ENCODE results near the gene CENPB.

Gene CENPB

DNA sequence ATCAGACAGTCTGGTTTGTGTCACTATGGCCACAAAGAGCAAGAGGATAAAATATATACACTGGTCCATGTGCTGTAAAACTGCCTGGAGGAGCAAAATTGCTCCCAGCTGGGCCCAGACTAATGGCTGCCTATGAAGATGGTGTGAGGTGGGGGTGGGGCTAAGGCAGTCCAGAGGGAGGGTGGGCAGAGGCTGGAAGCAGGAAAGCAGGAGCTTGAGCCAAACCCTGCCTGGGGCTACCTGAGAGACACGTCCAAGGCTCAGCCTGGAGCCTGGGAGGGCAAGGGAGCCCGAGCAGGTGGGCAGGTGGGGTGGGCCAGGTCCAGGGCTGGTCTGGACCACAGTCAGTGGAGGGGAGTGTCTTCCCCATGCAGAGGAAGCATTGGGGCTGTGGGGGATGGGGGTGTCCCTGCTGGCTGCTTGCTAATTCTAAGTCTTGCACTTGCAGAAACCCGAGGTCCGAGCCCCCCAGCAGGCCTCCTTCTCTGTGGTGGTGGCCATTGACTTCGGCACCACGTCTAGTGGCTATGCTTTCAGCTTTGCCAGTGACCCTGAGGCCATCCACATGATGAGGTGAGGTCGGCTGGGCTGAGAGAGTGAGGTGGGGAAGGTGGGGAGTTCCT is 44.6 kb downstream of the CENPB start:
- Histone ChIP-seq H3K9ac (ENCODE audit: low read depth, low read length) (no peak overlapping the region), H3K9me3 (ENCODE audit: insufficient read depth, low read depth, low read length) (no peaks in the 10 kb centered on the region), H3K4me1 (ENCODE audit: insufficient read depth, low read length) (no peaks in the 10 kb centered on the region), H3K4me3 (ENCODE audit: low read length) (no peak overlapping the region), H3K27me3 (ENCODE audit: insufficient read depth, low read length) (peaks cover 24% of the 10 kb centered on the region), H3K36me3 (ENCODE audit: insufficient read depth, low read depth, low read length) (no peaks in the 10 kb centered on the region), H3K27ac (ENCODE audit: low read length) (no peak overlapping the region)

DNA sequence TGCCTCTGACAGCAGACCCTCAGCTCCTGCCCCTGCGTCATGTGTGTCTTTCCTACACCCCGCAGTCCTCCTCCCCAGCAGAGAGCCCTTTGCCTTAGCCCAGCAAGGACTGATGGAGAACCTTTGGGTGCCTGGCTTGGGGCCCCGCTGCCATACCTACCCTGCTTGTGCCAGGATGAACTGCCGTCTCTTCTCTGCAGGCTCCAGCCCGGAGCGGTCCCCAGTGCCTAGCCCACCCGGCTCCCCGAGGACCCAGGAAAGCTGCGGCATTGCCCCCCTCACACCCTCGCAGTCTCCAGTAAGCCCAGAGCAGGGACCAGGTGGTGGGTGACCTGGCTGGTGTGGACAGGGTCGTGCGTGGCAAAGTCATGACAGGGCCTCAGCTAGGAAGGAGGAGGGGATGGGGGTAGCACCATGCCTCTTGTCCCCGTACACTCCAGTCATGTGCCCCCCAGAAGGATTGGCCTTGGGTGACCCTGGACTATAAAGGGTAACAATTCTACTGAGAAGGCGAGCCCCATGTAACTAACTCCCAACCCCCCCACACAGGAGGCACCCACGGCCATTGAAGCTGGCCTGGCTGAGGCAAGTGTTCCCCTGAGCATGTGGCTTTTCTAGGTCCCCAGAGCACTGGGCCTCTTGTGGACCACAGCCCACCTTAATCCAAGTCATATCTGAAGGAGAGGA is 45.8 kb downstream of the CENPB start:
- H3K4me3 ChIP-seq (ENCODE audit: low read length), result no peak overlapping the region
- H3K4me1 ChIP-seq (ENCODE audit: insufficient read depth, low read length), result no peaks in the 10 kb centered on the region
- H3K27me3 ChIP-seq (ENCODE audit: insufficient read depth, low read length), result peaks cover 17% of the 10 kb centered on the region
- H3K9me3 ChIP-seq (ENCODE audit: insufficient read depth, low read depth, low read length), result no peaks in the 10 kb centered on the region
- no peak overlapping the region for H3K27ac ChIP-seq (ENCODE audit: low read length)
- no peak overlapping the region for H3K9ac ChIP-seq (ENCODE audit: low read depth, low read length)
- H3K36me3 ChIP-seq (ENCODE audit: insufficient read depth, low read depth, low read length), result no peaks in the 10 kb centered on the region

GRCh38 chr20:3739926-3740451 is 46.6 kb downstream of the CENPB start:
- Histone ChIP-seq H3K9me3 (ENCODE audit: insufficient read depth, low read depth, low read length) (no peaks in the 10 kb centered on the region), H3K4me3 (ENCODE audit: low read length) (no peak overlapping the region), H3K36me3 (ENCODE audit: insufficient read depth, low read depth, low read length) (no peaks in the 10 kb centered on the region), H3K27me3 (ENCODE audit: insufficient read depth, low read length) (peaks cover 11% of the 10 kb centered on the region), H3K27ac (ENCODE audit: low read length) (no peak overlapping the region), H3K9ac (ENCODE audit: low read depth, low read length) (no peak overlapping the region), H3K4me1 (ENCODE audit: insufficient read depth, low read length) (no peaks in the 10 kb centered on the region)

- no peaks in the 10 kb centered on the region for H3K4me1 ChIP-seq (ENCODE audit: insufficient read depth, low read length)
- no peak overlapping the region for H3K9ac ChIP-seq (ENCODE audit: low read depth, low read length)
- no peak overlapping the region for H3K4me3 ChIP-seq (ENCODE audit: low read length)
- H3K9me3 ChIP-seq (ENCODE audit: insufficient read depth, low read depth, low read length), result no peaks in the 10 kb centered on the region
- H3K27ac ChIP-seq (ENCODE audit: low read length), result no peak overlapping the region
- no peaks in the 10 kb centered on the region for H3K36me3 ChIP-seq (ENCODE audit: insufficient read depth, low read depth, low read length)
- peaks cover 5% of the 10 kb centered on the region; the same call in 1 of the 2 replicates for H3K27me3 ChIP-seq (ENCODE audit: insufficient read depth, low read length)
Measured at GRCh38 chr20:3739054-3739925, 47.2 kb downstream of the CENPB start.

DNA sequence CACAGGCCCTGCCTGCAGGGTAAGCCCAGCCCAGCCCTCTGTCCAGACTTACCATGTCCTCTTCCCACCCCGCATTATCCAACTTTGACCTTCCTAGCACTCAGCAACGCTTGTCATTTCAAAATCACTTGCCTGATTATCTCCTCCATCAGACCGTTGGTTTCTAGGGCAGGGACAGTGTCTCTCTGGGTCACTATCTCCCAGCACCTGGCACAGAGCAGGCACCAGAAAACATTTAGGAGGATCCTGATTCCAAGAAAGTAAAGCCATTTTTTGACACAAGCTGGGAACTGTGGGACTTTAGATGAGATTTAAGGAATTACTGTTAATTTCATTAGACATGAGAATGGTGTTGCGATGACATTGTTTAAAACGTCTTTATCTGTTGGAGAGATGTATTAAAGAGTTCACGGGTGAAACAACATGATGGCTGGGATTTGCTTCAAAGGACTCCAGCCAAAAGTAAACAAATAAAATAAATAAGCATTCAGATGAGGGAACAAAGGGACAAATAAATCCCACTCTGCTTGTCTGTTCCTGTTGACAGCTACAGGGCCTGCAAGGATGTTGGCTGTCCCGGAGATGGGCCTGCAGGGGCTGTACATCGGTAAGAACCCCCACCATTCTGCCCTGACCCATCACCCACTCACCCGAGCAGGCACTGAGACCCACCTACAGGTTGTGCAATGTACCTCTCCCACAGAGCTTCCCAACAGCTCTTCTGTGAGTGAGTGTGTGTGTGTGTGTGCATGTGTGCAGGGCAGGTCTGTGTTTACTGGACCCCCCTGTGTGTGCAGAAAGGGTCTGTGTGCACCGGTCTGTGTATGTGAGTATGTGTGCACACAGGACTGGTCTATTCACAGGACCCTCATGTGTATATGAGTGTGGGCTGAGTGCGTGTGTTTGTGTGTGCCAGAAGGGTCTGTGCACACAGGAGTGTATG is 48.2 kb downstream of the CENPB start:
- Histone ChIP-seq H3K27me3 (ENCODE audit: insufficient read depth, low read length) (peaks cover 7% of the 10 kb centered on the region), H3K9ac (ENCODE audit: low read depth, low read length) (no peak overlapping the region), H3K36me3 (ENCODE audit: insufficient read depth, low read depth, low read length) (no peaks in the 10 kb centered on the region), H3K4me3 (ENCODE audit: low read length) (no peak overlapping the region), H3K4me1 (ENCODE audit: insufficient read depth, low read length) (no peaks in the 10 kb centered on the region), H3K9me3 (ENCODE audit: insufficient read depth, low read depth, low read length) (no peaks in the 10 kb centered on the region), H3K27ac (ENCODE audit: low read length) (no peak overlapping the region)

DNA sequence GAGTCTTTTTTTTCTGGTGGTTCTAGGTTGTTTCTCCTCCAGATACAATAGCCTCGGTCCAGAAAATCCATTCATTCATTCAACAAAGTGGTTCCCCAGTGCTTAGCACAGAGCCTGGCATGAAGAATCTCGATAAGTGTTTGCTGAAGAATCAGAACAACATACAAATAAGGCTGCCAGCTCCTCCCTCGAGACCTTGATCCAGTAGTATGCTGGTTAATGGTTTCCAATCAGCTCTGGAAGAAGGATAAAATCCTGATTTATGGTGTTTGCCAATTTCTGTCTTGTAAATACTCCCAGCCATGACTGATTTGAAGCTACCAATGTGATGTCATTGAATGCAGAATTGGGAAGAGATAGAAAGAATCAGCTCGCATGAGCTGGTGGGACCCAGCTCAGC is 50.8 kb downstream of the CENPB start:
- Histone ChIP-seq H3K36me3 (ENCODE audit: insufficient read depth, low read depth, low read length) (no peaks in the 10 kb centered on the region), H3K9ac (ENCODE audit: low read depth, low read length) (no peak overlapping the region), H3K27me3 (ENCODE audit: insufficient read depth, low read length) (peaks cover 29% of the 10 kb centered on the region), H3K27ac (ENCODE audit: low read length) (no peak overlapping the region), H3K4me1 (ENCODE audit: insufficient read depth, low read length) (no peaks in the 10 kb centered on the region), H3K4me3 (ENCODE audit: low read length) (no peak overlapping the region), H3K9me3 (ENCODE audit: insufficient read depth, low read depth, low read length) (no peaks in the 10 kb centered on the region)

GRCh38 chr20:3734111-3734843 is 52.3 kb downstream of the CENPB start:
- H3K4me1 ChIP-seq (ENCODE audit: insufficient read depth, low read length), result no peaks in the 10 kb centered on the region
- H3K36me3 ChIP-seq (ENCODE audit: insufficient read depth, low read depth, low read length), result no peaks in the 10 kb centered on the region
- H3K4me3 ChIP-seq (ENCODE audit: low read length), result no peak overlapping the region
- H3K9me3 ChIP-seq (ENCODE audit: insufficient read depth, low read depth, low read length), result no peaks in the 10 kb centered on the region
- peaks cover 31% of the 10 kb centered on the region for H3K27me3 ChIP-seq (ENCODE audit: insufficient read depth, low read length)
- no peak overlapping the region for H3K9ac ChIP-seq (ENCODE audit: low read depth, low read length)
- H3K27ac ChIP-seq (ENCODE audit: low read length), result no peak overlapping the region

Data from iPS-20b (cell line).